Trophoblast cell (in vitro differentiated cells and primary cell): Measurements from ENCODE around the gene PGAM2.

Experiments used
- DNase-seq, 2 donors: peaks; one replicate each; pipeline ENCODE4 v3.0.0-alpha.2; 2016
- H2AFZ ChIP-seq: 2 replicates; pipeline ENCODE4 v1.6.1; 2013; ENCODE audit warnings: low read length, moderate library complexity, mild to moderate bottlenecking; ENCODE audit not compliant: insufficient read depth, poor library complexity
- H2AK5ac ChIP-seq: 2 replicates; pipeline ENCODE4 v1.6.1; 2013; ENCODE audit warnings: mild to moderate bottlenecking, low read length
- H2BK120ac ChIP-seq: 2 replicates; pipeline ENCODE4 v1.6.1; 2013; ENCODE audit warnings: low read length, mild to moderate bottlenecking, moderate library complexity; ENCODE audit not compliant: insufficient read depth, poor library complexity
- H2BK12ac ChIP-seq: 2 replicates; pipeline ENCODE4 v1.6.1; 2013; ENCODE audit warnings: mild to moderate bottlenecking, low read length, moderate library complexity
- H2BK5ac ChIP-seq: 2 replicates; pipeline ENCODE4 v1.6.1; 2013; ENCODE audit warnings: low read length, low read depth, moderate library complexity, mild to moderate bottlenecking; ENCODE audit not compliant: poor library complexity
- H3K14ac ChIP-seq: 2 replicates; pipeline ENCODE4 v1.6.1; 2013; ENCODE audit warnings: mild to moderate bottlenecking, low read length
- H3K18ac ChIP-seq: 2 replicates; pipeline ENCODE4 v1.6.1; 2013; ENCODE audit warnings: mild to moderate bottlenecking, low read length
- H3K23ac ChIP-seq: 2 replicates; pipeline ENCODE4 v1.6.1; 2013; ENCODE audit warnings: low read length
- H3K27ac ChIP-seq: 2 replicates; pipeline ENCODE4 v1.5.1; 2013; ENCODE audit warnings: low read depth, mild to moderate bottlenecking, inconsistent platforms, low read length, moderate library complexity
- H3K27me3 ChIP-seq: 2 replicates; pipeline ENCODE4 v1.6.1; 2013; ENCODE audit warnings: inconsistent platforms, mild to moderate bottlenecking, low read length, moderate library complexity; ENCODE audit not compliant: insufficient read depth
- H3K36me3 ChIP-seq, 2 experiments: 1 replicate in 1 of 2; 2 replicates in 1 of 2; pipeline ENCODE4 v1.6.1; 2013; ENCODE audit warnings: low read length in 2 of 2, mild to moderate bottlenecking in 2 of 2, moderate library complexity in 1 of 2; ENCODE audit not compliant: insufficient read depth in 2 of 2, control insufficient read depth in 1 of 2
- H3K4ac ChIP-seq: 2 replicates; pipeline ENCODE4 v1.6.1; 2013; ENCODE audit warnings: low read depth, mild to moderate bottlenecking, low read length, moderate library complexity
- H3K4me1 ChIP-seq, 2 experiments: 1 replicate in 1 of 2; 2 replicates in 1 of 2; pipeline ENCODE4 v1.6.1; 2013; ENCODE audit warnings: low read length in 2 of 2, mild to moderate bottlenecking in 2 of 2, moderate library complexity in 1 of 2; ENCODE audit not compliant: insufficient read depth in 2 of 2, control insufficient read depth in 1 of 2
- H3K4me2 ChIP-seq: 2 replicates; pipeline ENCODE4 v1.6.1; 2013; ENCODE audit warnings: inconsistent platforms, mild to moderate bottlenecking, low read length, moderate library complexity
- H3K4me3 ChIP-seq: 2 replicates; pipeline ENCODE4 v1.5.1; 2013; ENCODE audit warnings: mild to moderate bottlenecking, low read depth, low read length, inconsistent platforms
- H3K79me1 ChIP-seq: one replicate; pipeline ENCODE4 v1.6.1; 2013; ENCODE audit warnings: low read length
- H3K79me2 ChIP-seq: 2 replicates; pipeline ENCODE4 v1.6.1; 2013; ENCODE audit warnings: low read length, mild to moderate bottlenecking; ENCODE audit not compliant: control insufficient read depth, insufficient read depth, poor library complexity
- H3K9ac ChIP-seq: 2 replicates; pipeline ENCODE4 v1.6.1; 2013; ENCODE audit warnings: mild to moderate bottlenecking, low read length
- H3K9me3 ChIP-seq: 2 replicates; pipeline ENCODE4 v1.6.1; 2013; ENCODE audit warnings: low read depth, mild to moderate bottlenecking, control low read depth, inconsistent platforms, low read length; ENCODE audit not compliant: insufficient read depth
- H4K12ac ChIP-seq: 2 replicates; pipeline ENCODE4 v1.6.1; 2013; ENCODE audit warnings: low read depth, mild to moderate bottlenecking, low read length, moderate library complexity
- H4K8ac ChIP-seq: 2 replicates; pipeline ENCODE4 v1.6.1; 2013; ENCODE audit warnings: low read depth, mild to moderate bottlenecking, low read length, moderate library complexity
- H4K91ac ChIP-seq: one replicate; pipeline ENCODE4 v1.6.1; 2013; ENCODE audit warnings: low read depth, mild to moderate bottlenecking, low read length, moderate library complexity
- WGBS: extraction: QIAGEN DNeasy Blood & Tissue Kit; methylation state at CpG from one replicate; pipeline ENCODE4 v1.1.7; 2013; ENCODE audit warnings: missing lambda C conversion rate; ENCODE audit not compliant: insufficient read length, insufficient coverage; ENCODE audit errors: extremely low coverage; 5-methylcytosine and 5-hydroxymethylcytosine counted together

The PGAM2 gene

GRCh38 chr7:44062180-44062902, 3.0 kb downstream of the PGAM2 start:
- no CpG with 5 or more reads among the region's 11 CpGs for WGBS
- Histone ChIP-seq H2AFZ (no peak overlapping the region), H4K91ac (no peak overlapping the region), H3K4me1 (peaks cover 0 to 8% of the 10 kb centered on the region in 2 experiments), H3K9ac (no peak overlapping the region), H4K8ac (no peak overlapping the region), H3K18ac (no peak overlapping the region), H3K79me2 (no peaks in the 10 kb centered on the region), H4K12ac (no peak overlapping the region), H3K4me2 (no peak overlapping the region), H3K4ac (no peak overlapping the region), H3K4me3 (peak overlapping the region; percentile 4), H3K9me3 (no peaks in the 10 kb centered on the region), H2BK120ac (no peak overlapping the region), H3K27ac (no peak overlapping the region), H3K27me3 (no peaks in the 10 kb centered on the region), H2BK12ac (no peak overlapping the region), H3K14ac (no peak overlapping the region), H3K79me1 (no peaks in the 10 kb centered on the region), H3K23ac (no peak overlapping the region), H2BK5ac (no peak overlapping the region), H3K36me3 (peaks cover 51 to 54% of the 10 kb centered on the region in 2 experiments), H2AK5ac (no peak overlapping the region)
- DNase-seq, result no peak

GRCh38 chr7:44061645-44062179, 3.7 kb downstream of the PGAM2 start:
- H2BK5ac ChIP-seq, result no peak overlapping the region
- H3K9ac ChIP-seq, result no peak overlapping the region
- no peak for DNase-seq
- no peak overlapping the region for H4K12ac ChIP-seq
- no peak overlapping the region for H2BK120ac ChIP-seq
- H4K8ac ChIP-seq, result no peak overlapping the region
- H2AFZ ChIP-seq, result no peak overlapping the region
- H3K27me3 ChIP-seq, result no peaks in the 10 kb centered on the region
- peaks cover 0 to 8% of the 10 kb centered on the region in 2 experiments for H3K4me1 ChIP-seq
- H4K91ac ChIP-seq, result no peak overlapping the region
- H3K14ac ChIP-seq, result no peak overlapping the region
- no peak overlapping the region for H3K18ac ChIP-seq
- no CpG with 5 or more reads among the region's 8 CpGs for WGBS
- no peak overlapping the region for H3K4me3 ChIP-seq
- H2BK12ac ChIP-seq, result no peak overlapping the region
- peaks cover 57 to 60% of the 10 kb centered on the region in 2 experiments for H3K36me3 ChIP-seq
- H3K79me2 ChIP-seq, result no peaks in the 10 kb centered on the region
- no peaks in the 10 kb centered on the region for H3K79me1 ChIP-seq
- no peak overlapping the region for H2AK5ac ChIP-seq
- H3K4me2 ChIP-seq, result no peak overlapping the region
- no peak overlapping the region for H3K4ac ChIP-seq
- no peak overlapping the region for H3K23ac ChIP-seq
- H3K9me3 ChIP-seq, result no peaks in the 10 kb centered on the region
- no peak overlapping the region for H3K27ac ChIP-seq

GRCh38 chr7:44060948-44061644, 4.3 kb downstream of the PGAM2 start:
- Histone ChIP-seq H2AFZ (no peak overlapping the region), H3K23ac (no peak overlapping the region), H2BK12ac (no peak overlapping the region), H3K18ac (no peak overlapping the region), H3K4me2 (no peak overlapping the region), H2AK5ac (no peak overlapping the region), H4K8ac (no peak overlapping the region), H2BK120ac (no peak overlapping the region), H3K4me1 (peaks cover 0 to 8% of the 10 kb centered on the region in 2 experiments), H3K9ac (no peak overlapping the region), H3K4ac (no peak overlapping the region), H3K9me3 (no peaks in the 10 kb centered on the region), H4K91ac (no peak overlapping the region), H3K27me3 (no peaks in the 10 kb centered on the region), H2BK5ac (no peak overlapping the region), H3K79me2 (no peaks in the 10 kb centered on the region), H3K14ac (no peak overlapping the region), H3K4me3 (no peak overlapping the region), H3K79me1 (no peaks in the 10 kb centered on the region), H3K27ac (no peak overlapping the region), H3K36me3 (peaks cover 63 to 65% of the 10 kb centered on the region in 2 experiments), H4K12ac (no peak overlapping the region)
- WGBS, result no CpG with 5 or more reads among the region's 8 CpGs
- DNase-seq, result no peak

GRCh38 chr7:44060091-44060947, 5.0 kb downstream of the PGAM2 start:
- Histone ChIP-seq H4K12ac (no peak overlapping the region), H3K23ac (no peak overlapping the region), H3K79me2 (no peaks in the 10 kb centered on the region), H3K4me2 (no peak overlapping the region), H3K4me3 (no peak overlapping the region), H2AFZ (no peak overlapping the region), H4K91ac (no peak overlapping the region), H2BK12ac (no peak overlapping the region), H3K36me3 (peaks cover 63 to 65% of the 10 kb centered on the region in 2 experiments), H2AK5ac (no peak overlapping the region), H3K27me3 (no peaks in the 10 kb centered on the region), H3K9ac (no peak overlapping the region), H3K14ac (no peak overlapping the region), H3K4me1 (peaks cover 0 to 3% of the 10 kb centered on the region in 2 experiments), H3K4ac (no peak overlapping the region), H3K27ac (no peak overlapping the region), H4K8ac (no peak overlapping the region), H3K79me1 (no peaks in the 10 kb centered on the region), H3K18ac (no peak overlapping the region), H2BK5ac (no peak overlapping the region), H3K9me3 (no peaks in the 10 kb centered on the region), H2BK120ac (no peak overlapping the region)
- no peak for DNase-seq
- WGBS, result no CpG with 5 or more reads among the region's 21 CpGs
